ENCODE results near the gene MIEF1.

MIEF1 gene

DNA sequence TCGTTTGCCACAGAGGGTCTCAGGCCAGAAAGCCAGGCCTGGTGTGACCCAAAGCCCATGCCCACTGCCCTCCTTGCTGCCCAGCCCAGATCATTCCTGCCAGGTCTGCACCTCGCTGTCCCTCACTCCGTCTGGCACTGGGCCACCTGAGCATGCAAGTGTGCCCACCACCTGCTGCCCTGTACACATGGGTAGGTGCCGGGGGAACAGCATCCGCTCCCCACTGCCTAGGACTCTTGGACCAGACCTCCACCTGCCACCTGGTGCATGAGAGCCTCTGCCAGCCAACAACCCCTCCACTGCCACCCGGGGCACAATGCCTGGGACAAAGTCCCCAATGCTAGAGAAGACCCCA is 32.8 kb upstream of the MIEF1 start:
- TF ChIP-seq CTBP1 (IDR thresholded peaks at IDR 0.05; ENCODE audit: borderline replicate concordance) (no peak), ELF4 (IDR thresholded peaks at IDR 0.05) (no peak), ARNT (IDR thresholded peaks at IDR 0.05) (no peak), SUZ12 (IDR thresholded peaks at IDR 0.05) (no peak), BHLHE40 (IDR thresholded peaks at IDR 0.05; ENCODE audit: borderline replicate concordance) (no peak), ZNF384 (IDR thresholded peaks at IDR 0.05) (no peak), FOXM1 (IDR thresholded peaks at IDR 0.05; ENCODE audit: borderline replicate concordance) (no peak), TARDBP (IDR thresholded peaks at IDR 0.05) (no peak), NFRKB (IDR thresholded peaks at IDR 0.05) (no peak), L3MBTL2 (conservative IDR thresholded peaks at IDR 0.05) (no peak), SP1 (IDR thresholded peaks at IDR 0.05) (no peak), FOXA1 (IDR thresholded peaks at IDR 0.05) (no peak)
- TF ChIP-seq, protein P1, sequence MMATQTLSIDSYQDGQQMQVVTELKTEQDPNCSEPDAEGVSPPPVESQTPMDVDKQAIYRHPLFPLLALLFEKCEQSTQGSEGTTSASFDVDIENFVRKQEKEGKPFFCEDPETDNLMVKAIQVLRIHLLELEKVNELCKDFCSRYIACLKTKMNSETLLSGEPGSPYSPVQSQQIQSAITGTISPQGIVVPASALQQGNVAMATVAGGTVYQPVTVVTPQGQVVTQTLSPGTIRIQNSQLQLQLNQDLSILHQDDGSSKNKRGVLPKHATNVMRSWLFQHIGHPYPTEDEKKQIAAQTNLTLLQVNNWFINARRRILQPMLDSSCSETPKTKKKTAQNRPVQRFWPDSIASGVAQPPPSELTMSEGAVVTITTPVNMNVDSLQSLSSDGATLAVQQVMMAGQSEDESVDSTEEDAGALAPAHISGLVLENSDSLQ (IDR thresholded peaks at IDR 0.05) = no peak
- CTCF ChIA-PET = no interaction called here
- no peak for DNase-seq (ENCODE audit: extremely low spot score)
- POLR2A ChIA-PET = no interaction called here

GRCh38 chr22:39469681-39470450 is 32.2 kb upstream of the MIEF1 start:
- TF ChIP-seq FOXA1 (IDR thresholded peaks at IDR 0.05) = no peak
- no peak for TF ChIP-seq BHLHE40 (IDR thresholded peaks at IDR 0.05; ENCODE audit: borderline replicate concordance)
- TF ChIP-seq SP1 (IDR thresholded peaks at IDR 0.05) = no peak
- DNase-seq (ENCODE audit: extremely low spot score) = no peak
- ChIA-PET CTCF (no interaction called here), POLR2A (no interaction called here)

- ChIA-PET CTCF (interaction anchor here (0.9 to 1.1 kb wide), 2 partner anchors 18 to 34 kb away, joined by 3 read pairs; no protein-coding TSS in a partner anchor), POLR2A (interaction anchor here (0.7 kb wide), 1 partner anchor 36 kb away, joined by 3 read pairs; no protein-coding TSS in a partner anchor)
- no peak for TF ChIP-seq L3MBTL2 (conservative IDR thresholded peaks at IDR 0.05)
- TF ChIP-seq ARNT (IDR thresholded peaks at IDR 0.05) = no peak
- no peak for TF ChIP-seq BHLHE40 (IDR thresholded peaks at IDR 0.05; ENCODE audit: borderline replicate concordance)
- no peak for TF ChIP-seq ZNF384 (IDR thresholded peaks at IDR 0.05)
- no peak for DNase-seq (ENCODE audit: extremely low spot score)
These were observed 31.4 kb upstream of the MIEF1 start for GRCh38 chr22:39470451-39471291.

DNA sequence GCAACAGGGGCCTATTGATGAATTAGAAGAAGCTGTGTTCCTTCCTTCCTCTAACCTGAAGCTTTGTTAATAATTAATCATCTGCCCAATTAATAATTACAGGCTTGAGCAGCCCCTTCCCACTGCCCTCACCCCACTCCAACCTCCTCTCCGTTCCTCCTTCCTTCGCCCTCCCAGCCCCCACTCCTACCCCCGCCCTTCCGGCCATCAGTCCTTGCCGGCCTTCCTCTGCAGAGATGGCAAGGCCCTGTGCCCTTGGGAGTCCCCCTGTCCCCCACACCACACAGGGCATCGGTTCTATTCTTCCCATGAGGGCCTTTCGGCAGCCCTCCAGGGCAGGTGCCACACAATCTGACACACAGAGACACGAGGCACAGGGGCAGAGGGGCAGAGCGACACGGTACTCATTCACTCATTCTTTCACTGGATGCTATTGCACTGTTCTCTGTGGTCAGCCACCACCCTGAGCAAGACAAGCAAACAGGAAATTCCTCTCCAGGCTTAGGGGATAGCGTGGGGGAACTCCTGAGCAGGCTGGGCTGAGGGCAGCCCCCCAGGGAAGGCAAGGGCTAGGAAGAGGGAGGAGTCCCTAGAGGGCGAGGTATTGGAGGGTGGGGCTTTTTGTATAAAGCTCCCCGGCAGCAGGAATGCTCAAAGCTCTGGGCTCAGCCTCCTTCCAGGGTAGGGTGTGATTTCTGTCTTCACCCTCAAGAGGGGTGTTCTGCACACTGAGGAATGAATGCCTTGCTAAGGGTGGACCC is 30.5 kb upstream of the MIEF1 start:
- DNase-seq (ENCODE audit: extremely low spot score) = no peak
- TF ChIP-seq HDGF (IDR thresholded peaks at IDR 0.05; ENCODE audit: borderline replicate concordance) = no peak
- no peak for TF ChIP-seq CTBP1 (IDR thresholded peaks at IDR 0.05; ENCODE audit: borderline replicate concordance)
- no peak for TF ChIP-seq NFRKB (IDR thresholded peaks at IDR 0.05)
- TF ChIP-seq TARDBP (IDR thresholded peaks at IDR 0.05) = no peak
- TF ChIP-seq ELF4 (IDR thresholded peaks at IDR 0.05) = no peak
- no peak for TF ChIP-seq FOXK2 (IDR thresholded peaks at IDR 0.05)
- TF ChIP-seq ZNF384 (IDR thresholded peaks at IDR 0.05) = no peak
- TF ChIP-seq L3MBTL2 (conservative IDR thresholded peaks at IDR 0.05) = no peak
- no peak for TF ChIP-seq FOXM1 (IDR thresholded peaks at IDR 0.05; ENCODE audit: borderline replicate concordance)
- no peak for TF ChIP-seq BHLHE40 (IDR thresholded peaks at IDR 0.05; ENCODE audit: borderline replicate concordance)
- TF ChIP-seq FOXA1 (IDR thresholded peaks at IDR 0.05) = no peak
- no peak for TF ChIP-seq ARNT (IDR thresholded peaks at IDR 0.05)
- TF ChIP-seq SUZ12 (IDR thresholded peaks at IDR 0.05) = no peak
- TF ChIP-seq LEF1 (IDR thresholded peaks at IDR 0.05; ENCODE audit: borderline replicate concordance) = no peak
- TF ChIP-seq, protein P1 (IDR thresholded peaks at IDR 0.05) = no peak
- CTCF ChIA-PET = interaction anchor here (0.9 to 1.2 kb wide), 3 partner anchors 17 to 35 kb away, joined by 3 read pairs; no protein-coding TSS in a partner anchor
- POLR2A ChIA-PET = interaction anchor here (0.7 to 2.1 kb wide), 3 partner anchors 37 to 153 kb away, joined by 3 to 7 read pairs (median 3); partner anchors contain the start of gene RPL3

GRCh38 chr22:39472570-39473556 is 29.2 kb upstream of the MIEF1 start:
- no peak for TF ChIP-seq FOXK2 (IDR thresholded peaks at IDR 0.05)
- no peak for TF ChIP-seq FOXM1 (IDR thresholded peaks at IDR 0.05; ENCODE audit: borderline replicate concordance)
- no peak for TF ChIP-seq LEF1 (IDR thresholded peaks at IDR 0.05; ENCODE audit: borderline replicate concordance)
- DNase-seq (ENCODE audit: extremely low spot score) = no peak
- ChIA-PET CTCF (interaction anchor here (0.6 to 0.7 kb wide), 2 partner anchors 56 to 323 kb away, joined by 3 read pairs; no protein-coding TSS in a partner anchor), POLR2A (interaction anchor here (0.9 to 2.1 kb wide), 2 partner anchors 46 to 154 kb away, joined by 3 to 7 read pairs; partner anchors contain the start of gene RPL3)
